SK-N-SH treated with all-trans-retinoic acid at 6 μM for 48 hours (cell line): Measurements from ENCODE around the gene TEKT3.

Experiments
- ATAC-seq: fragments of 200-7000 bp; cut with Tn5 transposase; 3 replicates; pipeline ENCODE4 v1.9.1; 2020; ENCODE audit warnings: mild to moderate bottlenecking, moderate library complexity
- ARNTL ChIP-seq: fragments of 450-650 bp; formaldehyde crosslinking; IDR thresholded peaks from 2 replicates; pipeline ENCODE4 v1.5.0; 2020; ENCODE audit warnings: low read depth, mild to moderate bottlenecking, moderate library complexity, borderline replicate concordance
- BACH2 ChIP-seq: fragments of 250-450 bp; sonication (Bioruptor Pico); IDR thresholded peaks from 2 replicates; pipeline ENCODE4 v1.9.0; 2021; ENCODE audit warnings: mild to moderate bottlenecking, borderline replicate concordance
- CREB5 ChIP-seq: fragments of 250-450 bp; sonication (Bioruptor Pico); IDR thresholded peaks from 2 replicates; pipeline ENCODE4 v1.5.1; 2020; ENCODE audit warnings: low read depth, mild to moderate bottlenecking, moderate library complexity
- CSRNP3 ChIP-seq: fragments of 250-450 bp; sonication (Bioruptor Pico); IDR thresholded peaks from 2 replicates; pipeline ENCODE4 v1.5.1; 2021; ENCODE audit warnings: mild to moderate bottlenecking, moderate library complexity
- ESRRG ChIP-seq: fragments of 250-450 bp; sonication (Bioruptor Pico); IDR thresholded peaks from 2 replicates; pipeline ENCODE4 v1.6.1; 2021; ENCODE audit warnings: mild to moderate bottlenecking
- ISL1 ChIP-seq: fragments of 250-450 bp; sonication (Bioruptor Pico); IDR thresholded peaks from 2 replicates; pipeline ENCODE4 v2.1.2; 2022; ENCODE audit warnings: mild to moderate bottlenecking, moderate library complexity
- OSR1 ChIP-seq: fragments of 250-450 bp; sonication (Bioruptor Pico); IDR thresholded peaks from 2 replicates; pipeline ENCODE4 v1.8.0; 2022; ENCODE audit warnings: moderate library complexity, mild to moderate bottlenecking, inconsistent platforms
- PATZ1 ChIP-seq: fragments of 250-450 bp; sonication (Bioruptor Pico); IDR thresholded peaks from 2 replicates; pipeline ENCODE4 v1.8.0; 2020; ENCODE audit warnings: mild to moderate bottlenecking, moderate library complexity, borderline replicate concordance
- POU6F1 ChIP-seq: fragments of 250-450 bp; sonication (Bioruptor Pico); IDR thresholded peaks from 2 replicates; pipeline ENCODE4 v1.8.0; 2021; ENCODE audit warnings: low read depth, mild to moderate bottlenecking, moderate library complexity, borderline replicate concordance
- PPARA ChIP-seq: fragments of 250-450 bp; sonication (Bioruptor Pico); IDR thresholded peaks from 2 replicates; pipeline ENCODE4 v1.5.0; 2020; ENCODE audit warnings: mild to moderate bottlenecking, borderline replicate concordance
- RARB ChIP-seq: fragments of 250-450 bp; sonication (Bioruptor Pico); IDR thresholded peaks from 2 replicates; pipeline ENCODE4 v1.8.0; 2021; ENCODE audit warnings: mild to moderate bottlenecking, moderate library complexity
- SNAI2 ChIP-seq: fragments of 250-450 bp; sonication (Bioruptor Pico); IDR thresholded peaks from 2 replicates; pipeline ENCODE4 v1.5.0; 2020; ENCODE audit warnings: mild to moderate bottlenecking, moderate library complexity
- TCF4 ChIP-seq: fragments of 250-450 bp; sonication (Bioruptor Pico); IDR thresholded peaks from 2 replicates; pipeline ENCODE4 v1.8.0; 2021; ENCODE audit warnings: mild to moderate bottlenecking, moderate library complexity, borderline replicate concordance
- TOX ChIP-seq: fragments of 250-450 bp; sonication (Bioruptor Pico); IDR thresholded peaks from 2 replicates; pipeline ENCODE4 v1.8.0; 2021; ENCODE audit warnings: mild to moderate bottlenecking, moderate library complexity, borderline replicate concordance
- TSHZ2 ChIP-seq: fragments of 250-450 bp; sonication (Bioruptor Pico); IDR thresholded peaks from 2 replicates; pipeline ENCODE4 v1.5.0; 2020; ENCODE audit warnings: mild to moderate bottlenecking, moderate library complexity
- ZC3H10 ChIP-seq: fragments of 250-450 bp; sonication (Bioruptor Pico); IDR thresholded peaks from 2 replicates; pipeline ENCODE4 v1.5.1; 2021; ENCODE audit warnings: mild to moderate bottlenecking, moderate library complexity
- ZFP3 ChIP-seq: fragments of 250-450 bp; sonication (Bioruptor Pico); IDR thresholded peaks from 2 replicates; pipeline ENCODE4 v1.5.0; 2020; ENCODE audit warnings: mild to moderate bottlenecking, moderate library complexity
- ZFP30 ChIP-seq: fragments of 450-650 bp; formaldehyde crosslinking; IDR thresholded peaks from 2 replicates; pipeline ENCODE4 v1.5.0; 2022; ENCODE audit warnings: mild to moderate bottlenecking, moderate library complexity
- ZNF70 ChIP-seq: fragments of 450-650 bp; formaldehyde crosslinking; IDR thresholded peaks from 2 replicates; pipeline ENCODE4 v1.5.0; 2020; ENCODE audit warnings: mild to moderate bottlenecking, moderate library complexity
- ZNF8 ChIP-seq: fragments of 450-650 bp; formaldehyde crosslinking; IDR thresholded peaks from 2 replicates; pipeline ENCODE4 v1.5.0; 2020; ENCODE audit warnings: mild to moderate bottlenecking, moderate library complexity

TEKT3 gene

GRCh38 chr17:15385305-15385704 is 43.9 kb upstream of the TEKT3 start:
- ATAC-seq, result no peak
- TF ChIP-seq POU6F1 (CRISPR knock-in tag) (no peak), ARNTL (no peak), ZC3H10 (CRISPR knock-in tag) (no peak), ISL1 (CRISPR knock-in tag) (peak; percentile 61; the same call in 1 of the 2 replicates), TOX (CRISPR knock-in tag) (no peak)
- TF ChIP-seq, all 23 proteins: peak for 1

GRCh38 chr17:15384142-15384787 is 42.9 kb upstream of the TEKT3 start:
- no peak for TF ChIP-seq ARNTL
- TF ChIP-seq TCF4 (CRISPR knock-in tag), result no peak
- TF ChIP-seq RARB, result no peak
- TF ChIP-seq ZNF70, result no peak
- no peak for TF ChIP-seq POU6F1 (CRISPR knock-in tag)
- no peak for TF ChIP-seq PATZ1 (CRISPR knock-in tag)
- no peak for TF ChIP-seq ZFP30 (CRISPR knock-in tag)
- no peak for TF ChIP-seq CSRNP3 (CRISPR knock-in tag)
- TF ChIP-seq SNAI2, result no peak
- TF ChIP-seq ZNF8 (CRISPR knock-in tag), result no peak
- no peak for TF ChIP-seq ESRRG (CRISPR knock-in tag)
- no peak for TF ChIP-seq TSHZ2 (CRISPR knock-in tag)
- TF ChIP-seq ZC3H10 (CRISPR knock-in tag), result no peak
- no peak for TF ChIP-seq BACH2 (CRISPR knock-in tag)
- no peak for TF ChIP-seq ISL1 (CRISPR knock-in tag)
- ATAC-seq, result peak; percentile 63

- TF ChIP-seq ARNTL (no peak), ZNF70 (no peak), ZNF8 (CRISPR knock-in tag) (no peak), BACH2 (CRISPR knock-in tag) (no peak), TOX (CRISPR knock-in tag) (no peak), RARB (no peak), ISL1 (CRISPR knock-in tag) (no peak), CSRNP3 (CRISPR knock-in tag) (no peak), ZFP3 (CRISPR knock-in tag) (no peak), CREB5 (CRISPR knock-in tag) (no peak), OSR1 (CRISPR knock-in tag) (no peak), TCF4 (CRISPR knock-in tag) (no peak), ESRRG (CRISPR knock-in tag) (no peak), SNAI2 (no peak), TSHZ2 (CRISPR knock-in tag) (no peak), PPARA (no peak), ZFP30 (CRISPR knock-in tag) (no peak)
- TF ChIP-seq, all 23 proteins: peak for 0
- no peak for ATAC-seq
Observed at GRCh38 chr17:15382914-15383313, 41.5 kb upstream of the TEKT3 start.
